HepG2 (cell line): ENCODE measurements around the gene TADA2B. TPM values are rescaled to one million over a fixed set of nuclear protein-coding genes. Genes with fewer than 3 reads are reported as not detected.

Experiments used
- ATAC-seq: fragments of 200-7000 bp; cut with Tn5 transposase; 3 replicates; pipeline ENCODE4 v1.9.1; 2020; ENCODE audit warnings: mild to moderate bottlenecking, moderate library complexity
- BruUV-seq: library from RNA; stranded (reverse); fragments of 400-500 nt; replicated peaks from 2 replicates; lab custom pipeline; 2021; lab: Mats Ljungman, UMichigan
- CTCF ChIA-PET: fragments of 300-600 bp; formaldehyde crosslinking; extraction: SDS; loops from one replicate; lab custom pipeline; 2021; ENCODE audit warnings: low total read pairs, inconsistent platforms, low intra/inter-chr PET ratio; lab: Yijun Ruan, JAX
- POLR2A ChIA-PET: fragments of 350-600 bp; sonication (Branson Sonifier 250); formaldehyde crosslinking; loops from one replicate; lab custom pipeline; 2020; ENCODE audit warnings: antibody characterized with exemption, inconsistent platforms; lab: Yijun Ruan, JAX
- DNase-seq: peaks from one replicate; pipeline ENCODE4 v3.0.0-alpha.2; 2015; ENCODE audit warnings: low spot score
- FAIRE-seq: peaks from 3 replicates; lab custom pipeline; 2011; peaks lifted over from hg19 to GRCh38; lab: Jason Lieb, UNC
- H2AFZ ChIP-seq: one replicate; pipeline ENCODE4 v1.6.1; 2011; ENCODE audit warnings: low read length, inconsistent platforms
- H3K27ac ChIP-seq: fragments of 300-600 bp; 3 replicates; pipeline ENCODE4 v1.8.0; 2011; ENCODE audit warnings: mixed run types, mild to moderate bottlenecking, mixed read lengths, low read length, inconsistent platforms; ENCODE audit not compliant: insufficient read depth; ENCODE audit errors: extremely low read length
- H3K27me3 ChIP-seq, 2 experiments: fragments of 200-600 bp in 1 of 2; 2 replicates in 1 of 2; 3 replicates in 1 of 2; pipeline versions ENCODE4 v1.6.0 to v1.8.0; 2011; ENCODE audit warnings: low read length in 2 of 2, mild to moderate bottlenecking in 2 of 2, moderate library complexity in 2 of 2, inconsistent platforms in 1 of 2; ENCODE audit not compliant: insufficient read depth in 2 of 2, control insufficient read depth in 1 of 2
- H3K36me3 ChIP-seq, 2 experiments: fragments of 200-600 bp in 1 of 2; replicated peaks in 1 of 2; 2 replicates in 1 of 2; 3 replicates in 1 of 2; pipeline versions ENCODE4 v1.5.1 to v1.8.0; 2011; ENCODE audit warnings: low read length in 2 of 2, inconsistent platforms in 1 of 2; ENCODE audit not compliant: insufficient read depth in 2 of 2, control insufficient read depth in 1 of 2
- H3K4me1 ChIP-seq: 2 replicates; pipeline ENCODE4 v1.5.1; 2012; ENCODE audit warnings: low read length, inconsistent platforms; ENCODE audit not compliant: insufficient read depth
- H3K4me2 ChIP-seq: 2 replicates; pipeline ENCODE4 v1.6.0; 2011; ENCODE audit warnings: low read depth, low read length, inconsistent platforms
- H3K4me3 ChIP-seq, 3 experiments: fragments of 200-600 bp in 1 of 3; sonication (generic), shearing (Covaris generic) in 1 of 3; replicated peaks in 1 of 3; 2 replicates each; pipeline ENCODE4 v1.5.1; 2011 to 2016; ENCODE audit warnings: low read length in 3 of 3, inconsistent platforms in 2 of 3, low read depth in 2 of 3, mild to moderate bottlenecking in 2 of 3, control low read depth in 1 of 3, mixed read lengths in 1 of 3; ENCODE audit not compliant: insufficient read depth in 1 of 3
- H3K79me2 ChIP-seq: one replicate; pipeline ENCODE4 v1.6.1; 2011; ENCODE audit warnings: low read length, inconsistent platforms; ENCODE audit not compliant: insufficient read depth
- H3K9ac ChIP-seq: 2 replicates; pipeline ENCODE4 v1.6.0; 2011; ENCODE audit warnings: mild to moderate bottlenecking, low read depth, low read length, inconsistent platforms; ENCODE audit not compliant: insufficient read depth
- H3K9me3 ChIP-seq: 2 replicates; pipeline ENCODE4 v1.5.1; 2012; ENCODE audit warnings: mild to moderate bottlenecking, low read length
- H4K20me1 ChIP-seq: 2 replicates; pipeline ENCODE4 v1.6.0; 2011; ENCODE audit warnings: inconsistent platforms, mild to moderate bottlenecking, low read length, moderate library complexity; ENCODE audit not compliant: insufficient read depth
- RARA ChIP-seq: IDR thresholded peaks from 2 replicates; pipeline ENCODE4 v1.6.1; 2016; ENCODE audit warnings: missing genetic modification reagents, missing compliant biosample characterization
- TCF7 ChIP-seq: sonication (generic); IDR thresholded peaks from 2 replicates; pipeline ENCODE4 v1.6.1; 2016; ENCODE audit warnings: antibody characterized with exemption, low read depth
- ZNF362 ChIP-seq: sonication (generic); formaldehyde crosslinking; IDR thresholded peaks from 2 replicates; pipeline ENCODE4 v1.4.0; 2020; ENCODE audit warnings: missing genetic modification reagents, mild to moderate bottlenecking, borderline replicate concordance
- ZNF792 ChIP-seq: IDR thresholded peaks from 2 replicates; pipeline ENCODE4 v1.6.1; 2016
- WGBS: methylation state at CpG from one replicate; pipeline ENCODE4 v1.1.6; 2017; ENCODE audit warnings: low lambda C conversion rate; 5-methylcytosine and 5-hydroxymethylcytosine counted together
- in situ Hi-C: cut with HindIII; loops from 2 replicates; pipeline ENCODE4 v1.10.0; 2017; ENCODE audit warnings: low pct_unique_long_range_greater_than_20kb; ENCODE audit not compliant: extremely low pct_ligation_motif_present
- intact Hi-C: fragments of 100-400 bp; cut with micrococcal nuclease; formaldehyde crosslinking; loops from one replicate; pipeline ENCODE4 v1.10.0; 2022; ENCODE audit not compliant: unreplicated experiment
- polyA plus RNA-seq, 8 experiments: library from polyadenylated mRNA; depleted of rRNA in 3 of 8; stranded (reverse) in 7 of 8; unstranded in 1 of 8; fragments of >200 nt; fragmentation: Illumina TruSeq in 4 of 8; extraction: Trizol in 4 of 8; gene quantifications; 2 replicates each; pipeline versions ENCODE4 v1.2.1 to v1.2.3, GENCODE V29; 2011 to 2016; ENCODE audit warnings: low read depth in 4 of 8, missing spikeins in 1 of 8, mixed read lengths in 1 of 8; ENCODE audit not compliant: insufficient read depth in 1 of 8
- total RNA-seq, 5 experiments: library from RNA; depleted of rRNA; stranded (reverse); fragments of >200 nt; fragmentation: Illumina TruSeq; extraction: Trizol; gene quantifications; 2 replicates each; pipeline ENCODE4 v1.2.3, GENCODE V29; 2016; ENCODE audit warnings: low read depth in 1 of 5
- TF ChIP-seq, protein P1 (sequence below): sonication (generic); formaldehyde crosslinking; IDR thresholded peaks from 2 replicates; pipeline ENCODE4 v1.4.0; 2020; ENCODE audit warnings: missing genetic modification reagents, borderline replicate concordance
- TF ChIP-seq, protein P2 (sequence below): sonication (generic); formaldehyde crosslinking; IDR thresholded peaks from 2 replicates; pipeline ENCODE4 v1.5.1; 2020; ENCODE audit warnings: mild to moderate bottlenecking, moderate library complexity, missing genetic modification reagents
- TF ChIP-seq, protein P3 (sequence below): sonication (generic); formaldehyde crosslinking; IDR thresholded peaks from 2 replicates; pipeline ENCODE4 v1.4.0; 2020; ENCODE audit warnings: missing genetic modification reagents
- TF ChIP-seq, protein P4 (sequence below): sonication (generic); formaldehyde crosslinking; IDR thresholded peaks from 2 replicates; pipeline ENCODE4 v1.9.0; 2021; ENCODE audit warnings: mild to moderate bottlenecking, missing genetic modification reagents

Gene TADA2B
- total and polyA plus RNA-seq, 2 of the 13 experiments (the other 11 are each of a cell fraction or from before 2014, with no cell fraction given): 4.6 to 8.9 TPM

- ChIA-PET CTCF (no interaction called here), POLR2A (interaction anchor here (0.7 to 5.6 kb wide), 2 partner anchors 11 to 22 kb away, joined by 3 to 64 read pairs; partner anchors contain the start of gene GRPEL1)
- Histone ChIP-seq H3K27ac (no peak overlapping the region), H3K4me3 (no peak overlapping the region), H3K4me2 (peak overlapping the region; percentile 96; the same call in 1 of the 2 replicates), H3K9ac (no peak overlapping the region), H3K79me2 (peaks cover 53% of the 10 kb centered on the region), H3K4me1 (peaks cover 42% of the 10 kb centered on the region), H3K36me3 (peaks cover 0 to 3% of the 10 kb centered on the region in 2 experiments; a peak in 2 of 5 replicates), H4K20me1 (0 out of 2 replicates have a peak, but pooled peaks cover 12% of the 10 kb centered on the region), H2AFZ (no peak overlapping the region), H3K9me3 (no peaks in the 10 kb centered on the region), H3K27me3 (peaks cover 0 to 5% of the 10 kb centered on the region in 2 experiments; a peak in 1 of 5 replicates)
- ATAC-seq (no peak), FAIRE-seq (no peak), DNase-seq (no peak)
- TF ChIP-seq TCF7: no peak
- TF ChIP-seq RARA (CRISPR knock-in tag): no peak
- TF ChIP-seq, protein P1, sequence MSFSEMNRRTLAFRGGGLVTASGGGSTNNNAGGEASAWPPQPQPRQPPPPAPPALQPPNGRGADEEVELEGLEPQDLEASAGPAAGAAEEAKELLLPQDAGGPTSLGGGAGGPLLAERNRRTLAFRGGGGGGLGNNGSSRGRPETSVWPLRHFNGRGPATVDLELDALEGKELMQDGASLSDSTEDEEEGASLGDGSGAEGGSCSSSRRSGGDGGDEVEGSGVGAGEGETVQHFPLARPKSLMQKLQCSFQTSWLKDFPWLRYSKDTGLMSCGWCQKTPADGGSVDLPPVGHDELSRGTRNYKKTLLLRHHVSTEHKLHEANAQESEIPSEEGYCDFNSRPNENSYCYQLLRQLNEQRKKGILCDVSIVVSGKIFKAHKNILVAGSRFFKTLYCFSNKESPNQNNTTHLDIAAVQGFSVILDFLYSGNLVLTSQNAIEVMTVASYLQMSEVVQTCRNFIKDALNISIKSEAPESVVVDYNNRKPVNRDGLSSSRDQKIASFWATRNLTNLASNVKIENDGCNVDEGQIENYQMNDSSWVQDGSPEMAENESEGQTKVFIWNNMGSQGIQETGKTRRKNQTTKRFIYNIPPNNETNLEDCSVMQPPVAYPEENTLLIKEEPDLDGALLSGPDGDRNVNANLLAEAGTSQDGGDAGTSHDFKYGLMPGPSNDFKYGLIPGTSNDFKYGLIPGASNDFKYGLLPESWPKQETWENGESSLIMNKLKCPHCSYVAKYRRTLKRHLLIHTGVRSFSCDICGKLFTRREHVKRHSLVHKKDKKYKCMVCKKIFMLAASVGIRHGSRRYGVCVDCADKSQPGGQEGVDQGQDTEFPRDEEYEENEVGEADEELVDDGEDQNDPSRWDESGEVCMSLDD (CRISPR knock-in tag): no peak
- TF ChIP-seq, protein P2, sequence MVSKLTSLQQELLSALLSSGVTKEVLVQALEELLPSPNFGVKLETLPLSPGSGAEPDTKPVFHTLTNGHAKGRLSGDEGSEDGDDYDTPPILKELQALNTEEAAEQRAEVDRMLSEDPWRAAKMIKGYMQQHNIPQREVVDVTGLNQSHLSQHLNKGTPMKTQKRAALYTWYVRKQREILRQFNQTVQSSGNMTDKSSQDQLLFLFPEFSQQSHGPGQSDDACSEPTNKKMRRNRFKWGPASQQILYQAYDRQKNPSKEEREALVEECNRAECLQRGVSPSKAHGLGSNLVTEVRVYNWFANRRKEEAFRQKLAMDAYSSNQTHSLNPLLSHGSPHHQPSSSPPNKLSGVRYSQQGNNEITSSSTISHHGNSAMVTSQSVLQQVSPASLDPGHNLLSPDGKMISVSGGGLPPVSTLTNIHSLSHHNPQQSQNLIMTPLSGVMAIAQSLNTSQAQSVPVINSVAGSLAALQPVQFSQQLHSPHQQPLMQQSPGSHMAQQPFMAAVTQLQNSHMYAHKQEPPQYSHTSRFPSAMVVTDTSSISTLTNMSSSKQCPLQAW (CRISPR knock-in tag): no peak
- TF ChIP-seq ZNF362 (CRISPR knock-in tag): no peak
- TF ChIP-seq ZNF792: no peak
- TF ChIP-seq, protein P3, sequence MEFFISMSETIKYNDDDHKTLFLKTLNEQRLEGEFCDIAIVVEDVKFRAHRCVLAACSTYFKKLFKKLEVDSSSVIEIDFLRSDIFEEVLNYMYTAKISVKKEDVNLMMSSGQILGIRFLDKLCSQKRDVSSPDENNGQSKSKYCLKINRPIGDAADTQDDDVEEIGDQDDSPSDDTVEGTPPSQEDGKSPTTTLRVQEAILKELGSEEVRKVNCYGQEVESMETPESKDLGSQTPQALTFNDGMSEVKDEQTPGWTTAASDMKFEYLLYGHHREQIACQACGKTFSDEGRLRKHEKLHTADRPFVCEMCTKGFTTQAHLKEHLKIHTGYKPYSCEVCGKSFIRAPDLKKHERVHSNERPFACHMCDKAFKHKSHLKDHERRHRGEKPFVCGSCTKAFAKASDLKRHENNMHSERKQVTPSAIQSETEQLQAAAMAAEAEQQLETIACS (CRISPR knock-in tag): no peak
- TF ChIP-seq, protein P4, sequence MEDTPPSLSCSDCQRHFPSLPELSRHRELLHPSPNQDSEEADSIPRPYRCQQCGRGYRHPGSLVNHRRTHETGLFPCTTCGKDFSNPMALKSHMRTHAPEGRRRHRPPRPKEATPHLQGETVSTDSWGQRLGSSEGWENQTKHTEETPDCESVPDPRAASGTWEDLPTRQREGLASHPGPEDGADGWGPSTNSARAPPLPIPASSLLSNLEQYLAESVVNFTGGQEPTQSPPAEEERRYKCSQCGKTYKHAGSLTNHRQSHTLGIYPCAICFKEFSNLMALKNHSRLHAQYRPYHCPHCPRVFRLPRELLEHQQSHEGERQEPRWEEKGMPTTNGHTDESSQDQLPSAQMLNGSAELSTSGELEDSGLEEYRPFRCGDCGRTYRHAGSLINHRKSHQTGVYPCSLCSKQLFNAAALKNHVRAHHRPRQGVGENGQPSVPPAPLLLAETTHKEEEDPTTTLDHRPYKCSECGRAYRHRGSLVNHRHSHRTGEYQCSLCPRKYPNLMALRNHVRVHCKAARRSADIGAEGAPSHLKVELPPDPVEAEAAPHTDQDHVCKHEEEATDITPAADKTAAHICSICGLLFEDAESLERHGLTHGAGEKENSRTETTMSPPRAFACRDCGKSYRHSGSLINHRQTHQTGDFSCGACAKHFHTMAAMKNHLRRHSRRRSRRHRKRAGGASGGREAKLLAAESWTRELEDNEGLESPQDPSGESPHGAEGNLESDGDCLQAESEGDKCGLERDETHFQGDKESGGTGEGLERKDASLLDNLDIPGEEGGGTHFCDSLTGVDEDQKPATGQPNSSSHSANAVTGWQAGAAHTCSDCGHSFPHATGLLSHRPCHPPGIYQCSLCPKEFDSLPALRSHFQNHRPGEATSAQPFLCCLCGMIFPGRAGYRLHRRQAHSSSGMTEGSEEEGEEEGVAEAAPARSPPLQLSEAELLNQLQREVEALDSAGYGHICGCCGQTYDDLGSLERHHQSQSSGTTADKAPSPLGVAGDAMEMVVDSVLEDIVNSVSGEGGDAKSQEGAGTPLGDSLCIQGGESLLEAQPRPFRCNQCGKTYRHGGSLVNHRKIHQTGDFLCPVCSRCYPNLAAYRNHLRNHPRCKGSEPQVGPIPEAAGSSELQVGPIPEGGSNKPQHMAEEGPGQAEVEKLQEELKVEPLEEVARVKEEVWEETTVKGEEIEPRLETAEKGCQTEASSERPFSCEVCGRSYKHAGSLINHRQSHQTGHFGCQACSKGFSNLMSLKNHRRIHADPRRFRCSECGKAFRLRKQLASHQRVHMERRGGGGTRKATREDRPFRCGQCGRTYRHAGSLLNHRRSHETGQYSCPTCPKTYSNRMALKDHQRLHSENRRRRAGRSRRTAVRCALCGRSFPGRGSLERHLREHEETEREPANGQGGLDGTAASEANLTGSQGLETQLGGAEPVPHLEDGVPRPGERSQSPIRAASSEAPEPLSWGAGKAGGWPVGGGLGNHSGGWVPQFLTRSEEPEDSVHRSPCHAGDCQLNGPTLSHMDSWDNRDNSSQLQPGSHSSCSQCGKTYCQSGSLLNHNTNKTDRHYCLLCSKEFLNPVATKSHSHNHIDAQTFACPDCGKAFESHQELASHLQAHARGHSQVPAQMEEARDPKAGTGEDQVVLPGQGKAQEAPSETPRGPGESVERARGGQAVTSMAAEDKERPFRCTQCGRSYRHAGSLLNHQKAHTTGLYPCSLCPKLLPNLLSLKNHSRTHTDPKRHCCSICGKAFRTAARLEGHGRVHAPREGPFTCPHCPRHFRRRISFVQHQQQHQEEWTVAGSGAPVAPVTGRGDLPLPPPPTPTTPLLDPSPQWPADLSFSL: no peak
- no TSS peak for BruUV-seq
- intact Hi-C loops: loop anchor here (10.0 kb wide), 1 partner anchor 141 kb away; the partner anchor contains the start of gene TBC1D14
- in situ Hi-C loops: no loop called here
- 97% methylated on average over 8 of the region's 8 CpGs for WGBS
Observed at GRCh38 chr4:7045553-7045952, 2.4 kb downstream of the TADA2B start.
